Jurkat, Clone E6-1 (cell line): Measurements from ENCODE around the gene C5orf46.

ENCODE experiments used
- DNase-seq: peaks from one replicate; pipeline ENCODE4 v3.0.0-alpha.2; 2011; ENCODE audit warnings: low read depth, low spot score
- H3K4me3 ChIP-seq: 2 replicates; pipeline ENCODE4 v1.5.1; 2011; ENCODE audit warnings: mild to moderate bottlenecking, low read length, control low read depth, moderate library complexity

C5orf46 gene

GRCh38 chr5:147869112-147869511 is 37.2 kb downstream of the C5orf46 start:
- H3K4me3 ChIP-seq: no peak overlapping the region
- no peak for DNase-seq

GRCh38 chr5:147863454-147864158 is 42.7 kb downstream of the C5orf46 start:
- H3K4me3 ChIP-seq: no peak overlapping the region
- no peak for DNase-seq

- no peak overlapping the region for H3K4me3 ChIP-seq
- DNase-seq: no peak
Observed at GRCh38 chr5:147860641-147861025, 45.7 kb downstream of the C5orf46 start.

GRCh38 chr5:147859962-147860640 is 46.2 kb downstream of the C5orf46 start:
- H3K4me3 ChIP-seq: no peak overlapping the region
- DNase-seq: no peak

- no peak overlapping the region for H3K4me3 ChIP-seq
- no peak for DNase-seq
Observed at GRCh38 chr5:147858565-147858964, 47.8 kb downstream of the C5orf46 start.

GRCh38 chr5:147857302-147858129 is 48.8 kb downstream of the C5orf46 start:
- H3K4me3 ChIP-seq: no peak overlapping the region
- peak; percentile 42 for DNase-seq

- no peak overlapping the region for H3K4me3 ChIP-seq
- DNase-seq: no peak
Observed at GRCh38 chr5:147856801-147857200, 49.5 kb downstream of the C5orf46 start.

GRCh38 chr5:147855774-147856069 is 50.6 kb downstream of the C5orf46 start:
- no peak for DNase-seq
- H3K4me3 ChIP-seq: no peak overlapping the region

- no peak for DNase-seq
- no peak overlapping the region for H3K4me3 ChIP-seq
Observed at GRCh38 chr5:147854894-147855773, 51.2 kb downstream of the C5orf46 start.

- H3K4me3 ChIP-seq: no peak overlapping the region
- DNase-seq: no peak
Observed at GRCh38 chr5:147854331-147854730, 52.0 kb downstream of the C5orf46 start.

GRCh38 chr5:147853372-147853987 is 52.9 kb downstream of the C5orf46 start:
- peak; percentile 3 for DNase-seq
- H3K4me3 ChIP-seq: no peak overlapping the region

- DNase-seq: no peak
- H3K4me3 ChIP-seq: no peak overlapping the region
Observed at GRCh38 chr5:147852365-147852764, 54.0 kb downstream of the C5orf46 start.

GRCh38 chr5:147851578-147851977 is 54.8 kb downstream of the C5orf46 start:
- no peak overlapping the region for H3K4me3 ChIP-seq
- no peak for DNase-seq

GRCh38 chr5:147849226-147849625 is 57.1 kb downstream of the C5orf46 start:
- DNase-seq: no peak
- H3K4me3 ChIP-seq: no peak overlapping the region

GRCh38 chr5:147845618-147846017 is 60.7 kb downstream of the C5orf46 start:
- no peak overlapping the region for H3K4me3 ChIP-seq
- DNase-seq: no peak

GRCh38 chr5:147844846-147845245 is 61.5 kb downstream of the C5orf46 start:
- no peak for DNase-seq
- H3K4me3 ChIP-seq: no peak overlapping the region

GRCh38 chr5:147842869-147843268 is 63.5 kb downstream of the C5orf46 start:
- no peak for DNase-seq

More at GRCh38 chr5:147842869-147843268, 63.5 kb downstream of the C5orf46 start:
- H3K4me3 ChIP-seq: no peak overlapping the region
